ENCODE measurements around the gene SPATA16.
"Not testable (repeated sequence)": the region's sequence is repeated elsewhere in the genome, so short reads cannot be mapped to it uniquely, and the experiment has no call there.

Gene SPATA16

DNA sequence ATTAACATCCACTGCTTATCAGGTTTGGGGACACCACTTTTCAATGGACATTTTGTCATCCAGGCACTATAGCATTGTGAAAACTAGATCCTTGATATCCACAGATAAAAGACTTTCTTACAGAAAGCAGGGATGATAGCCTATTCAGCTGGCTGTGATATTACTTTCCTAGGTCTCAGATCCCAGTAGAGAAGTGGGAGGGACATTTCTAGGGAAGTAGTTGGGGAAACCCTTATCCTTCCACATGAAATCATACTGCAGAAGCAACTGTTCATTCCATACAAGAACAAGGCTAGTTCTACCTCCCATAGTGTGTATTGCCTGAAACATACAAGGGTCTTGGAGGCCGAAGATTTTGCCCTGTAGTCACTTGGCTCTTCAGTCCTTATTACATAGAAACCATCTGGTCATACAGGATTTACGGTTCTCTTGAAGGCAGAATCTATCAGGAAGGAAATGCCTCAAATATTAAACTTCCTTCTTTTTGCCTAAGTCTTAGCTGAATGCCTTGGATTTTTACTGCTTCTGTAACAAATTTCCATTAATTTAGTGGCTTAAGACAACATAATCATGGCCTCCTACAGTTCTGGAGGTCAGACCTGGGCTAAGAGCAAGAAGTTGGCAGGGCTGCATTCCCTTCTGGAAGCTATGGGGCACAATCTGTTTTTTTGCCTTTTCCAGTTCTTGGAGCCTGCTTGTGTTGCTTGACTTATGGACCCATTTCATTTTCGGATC, 271.1 kb downstream of the SPATA16 start:
- DNase-seq: no peak

DNA sequence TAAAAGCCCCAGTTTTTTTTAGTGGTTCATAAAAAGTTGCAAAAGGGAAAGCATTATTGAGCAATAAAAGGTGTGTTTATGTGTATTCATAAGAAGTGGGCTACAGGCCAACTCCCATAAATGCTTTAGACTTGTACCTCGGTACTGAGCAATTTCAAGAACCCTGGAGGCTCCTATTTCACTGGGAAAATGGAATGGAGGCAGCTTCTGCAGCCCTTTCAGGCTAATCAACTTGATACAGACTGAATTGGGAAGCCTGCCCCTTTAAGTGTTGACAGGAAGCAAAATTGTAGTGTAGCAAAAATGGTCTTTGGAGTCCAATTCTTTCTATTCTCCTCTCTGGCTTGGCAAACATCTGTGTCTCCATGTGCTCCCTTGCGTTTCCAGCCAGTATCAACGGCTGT, 271.7 kb downstream of the SPATA16 start:
- no peak for DNase-seq

DNA sequence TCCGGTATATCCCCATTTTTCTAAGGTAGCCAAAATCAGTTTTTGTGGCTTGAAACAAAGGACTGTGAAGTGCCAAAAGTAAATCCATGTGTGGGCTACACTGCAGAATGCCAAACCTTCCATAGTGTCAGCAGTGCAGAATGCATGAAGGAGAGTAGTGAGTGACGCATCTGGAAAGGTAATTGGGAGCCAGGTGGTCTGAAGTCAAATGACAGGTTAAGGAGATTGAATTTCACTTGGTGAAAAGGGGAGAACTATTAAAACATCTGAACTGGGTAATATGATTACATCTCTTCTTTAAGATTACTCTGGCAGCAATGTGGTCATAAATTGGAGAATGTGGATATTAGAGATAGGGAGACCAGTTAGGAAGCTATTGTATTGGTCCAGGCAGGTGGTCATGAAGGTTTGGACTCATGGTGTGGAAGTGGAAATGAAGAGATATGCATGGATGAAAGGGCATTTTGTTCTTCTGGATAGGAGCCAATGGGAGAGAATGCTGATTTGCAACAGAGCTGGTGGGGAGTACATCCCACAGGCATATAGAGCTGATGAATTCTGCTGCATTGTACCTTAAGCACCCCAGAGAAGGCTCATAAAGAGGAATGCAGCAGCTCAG, 272.3 kb downstream of the SPATA16 start:
- no peak for DNase-seq

DNA sequence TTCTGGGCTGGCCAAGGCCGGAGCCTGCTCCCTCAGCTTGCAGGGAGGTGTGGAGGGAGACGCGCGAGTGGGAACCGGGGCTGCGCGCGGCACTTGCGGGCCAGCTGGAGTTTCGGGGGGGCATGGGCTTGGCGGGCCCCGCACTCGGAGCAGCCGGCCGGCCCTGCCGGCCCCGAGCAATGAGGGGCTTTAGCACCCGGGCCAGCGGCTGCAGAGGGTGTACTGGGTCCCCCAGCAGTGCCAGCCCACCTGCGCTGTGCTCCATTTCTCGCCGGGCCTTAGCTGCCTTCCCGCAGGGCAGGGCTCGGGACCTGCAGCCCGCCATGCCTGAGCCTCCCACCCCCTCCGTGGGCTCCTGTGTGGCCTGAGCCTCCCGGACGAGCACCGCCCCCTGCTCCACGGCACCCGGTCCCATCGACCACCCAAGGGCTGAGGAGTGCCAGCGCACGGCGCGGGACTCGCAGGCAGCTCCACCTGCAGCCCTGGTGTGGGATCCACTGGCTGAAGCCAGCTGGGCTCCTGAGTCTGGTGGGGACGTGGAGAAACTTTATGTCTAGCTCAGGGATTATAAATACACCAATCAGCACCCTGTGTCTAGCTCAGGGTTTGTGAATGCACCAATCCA, 274.2 kb downstream of the SPATA16 start:
- DNase-seq: not testable (repeated sequence)

DNA sequence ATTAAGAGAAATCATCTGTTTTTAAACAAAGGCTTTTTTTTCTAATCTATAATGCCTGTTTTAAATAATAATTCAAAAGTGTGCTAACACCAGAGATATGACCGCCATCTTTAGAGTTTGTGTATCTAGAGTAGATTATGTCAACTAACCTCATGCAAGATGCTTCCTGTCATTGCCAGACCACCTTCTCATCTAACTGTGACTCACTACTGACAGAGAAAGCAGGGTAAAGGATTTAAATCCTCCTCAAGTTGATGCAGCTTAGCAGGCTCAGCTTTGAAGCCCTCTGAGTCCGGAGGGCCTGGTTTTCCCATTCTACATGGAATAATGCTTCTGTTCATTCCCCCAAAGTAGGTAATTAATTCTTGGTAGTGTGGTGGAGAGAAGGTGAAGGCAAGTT, 282.0 kb downstream of the SPATA16 start:
- no peak for DNase-seq

DNA sequence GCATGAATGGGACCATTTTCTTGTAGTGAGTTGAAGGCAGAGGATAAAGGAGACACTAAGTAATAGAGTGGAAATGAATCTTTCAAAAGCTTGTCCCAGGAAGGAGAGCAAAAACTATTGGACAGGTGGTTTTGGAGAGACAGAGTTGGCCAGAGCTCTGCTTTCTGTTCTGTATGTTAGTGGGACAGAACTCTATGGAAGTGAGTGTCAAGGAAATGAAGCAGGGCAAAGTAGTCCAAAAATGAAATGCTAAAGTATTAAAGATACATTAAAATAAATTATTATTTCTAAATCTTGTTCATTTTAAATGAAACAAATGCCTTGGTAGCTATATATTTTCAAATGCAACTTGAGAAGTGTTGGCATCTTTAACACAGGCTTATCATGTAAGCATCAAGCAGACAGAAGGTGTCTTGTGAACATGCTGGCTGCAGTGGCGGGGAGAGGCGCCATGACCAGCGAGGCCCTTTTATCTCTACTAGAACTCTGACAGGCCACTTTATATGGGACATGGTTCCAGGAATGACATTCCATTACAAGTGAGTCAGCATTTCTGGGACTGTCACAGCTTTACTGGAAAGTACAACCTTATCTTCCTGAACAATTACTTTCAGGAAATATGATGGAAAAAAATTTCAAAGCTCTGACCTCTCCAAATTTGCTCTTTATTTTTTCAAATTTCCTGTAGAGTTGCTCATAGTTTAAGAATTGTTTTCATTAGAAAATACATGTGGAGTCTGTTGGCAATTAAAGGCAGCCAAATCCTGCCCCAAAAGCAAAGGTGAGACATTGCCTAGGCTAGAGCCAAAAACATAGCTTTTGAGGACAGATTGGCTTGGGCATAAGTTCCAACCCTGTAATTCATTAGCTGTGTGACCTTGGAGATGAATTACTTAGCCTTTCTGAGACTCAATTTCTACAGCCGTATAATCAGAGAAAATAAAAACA, 284.0 kb downstream of the SPATA16 start:
- DNase-seq: no peak

DNA sequence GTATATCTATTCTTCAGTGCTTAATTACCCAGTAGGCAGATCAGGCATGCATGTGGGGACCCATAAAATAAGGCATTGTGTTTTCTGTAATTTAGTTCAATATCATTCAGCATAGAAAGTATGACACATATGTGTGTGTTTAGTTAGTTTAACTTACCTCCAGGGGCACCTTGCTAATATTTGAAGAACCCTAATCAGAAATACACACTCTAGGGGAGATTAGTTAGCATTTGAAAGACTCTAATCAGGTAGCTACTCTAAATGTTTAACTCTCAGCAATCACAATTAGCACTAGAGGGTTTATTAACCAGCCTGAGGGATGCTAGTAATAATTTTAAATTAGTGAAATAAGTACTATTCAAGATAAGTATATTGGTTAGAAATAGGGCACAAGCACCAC, 286.0 kb downstream of the SPATA16 start:
- no peak for DNase-seq

DNA sequence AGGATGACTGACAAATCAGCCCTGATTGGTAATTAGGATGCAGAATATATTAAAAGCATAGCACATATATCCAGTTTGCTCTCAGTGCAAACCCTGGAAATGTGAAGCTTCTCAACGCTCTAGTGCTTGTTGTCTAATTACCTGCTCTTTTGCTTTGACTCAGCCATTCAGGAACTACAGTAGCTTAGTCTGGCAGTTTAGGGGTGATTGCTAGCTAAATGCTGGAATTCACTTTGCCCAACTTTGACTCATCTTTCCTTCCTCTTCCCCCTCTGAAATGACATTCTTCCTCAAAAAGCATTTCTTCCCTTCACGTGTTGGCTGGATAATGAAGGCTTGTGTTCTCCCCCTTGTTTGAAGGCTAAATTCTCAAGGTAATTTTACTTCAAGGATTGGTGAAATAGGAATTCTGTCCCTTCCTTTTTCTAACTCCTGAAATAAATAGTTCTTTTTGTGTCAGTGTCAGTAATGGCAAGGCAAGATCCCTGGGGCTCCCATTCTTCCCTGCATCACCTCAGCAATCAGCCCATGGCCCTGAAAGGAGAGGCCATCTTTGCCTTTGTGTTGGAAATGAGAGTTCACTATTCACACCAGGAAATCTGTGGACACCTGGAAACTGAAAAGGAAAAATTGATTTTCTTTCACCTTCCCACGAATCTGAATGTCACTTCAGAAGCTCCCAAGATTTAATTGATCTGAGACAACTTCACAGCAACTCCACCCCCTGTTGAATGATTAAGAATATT, 286.9 kb downstream of the SPATA16 start:
- no peak for DNase-seq

DNA sequence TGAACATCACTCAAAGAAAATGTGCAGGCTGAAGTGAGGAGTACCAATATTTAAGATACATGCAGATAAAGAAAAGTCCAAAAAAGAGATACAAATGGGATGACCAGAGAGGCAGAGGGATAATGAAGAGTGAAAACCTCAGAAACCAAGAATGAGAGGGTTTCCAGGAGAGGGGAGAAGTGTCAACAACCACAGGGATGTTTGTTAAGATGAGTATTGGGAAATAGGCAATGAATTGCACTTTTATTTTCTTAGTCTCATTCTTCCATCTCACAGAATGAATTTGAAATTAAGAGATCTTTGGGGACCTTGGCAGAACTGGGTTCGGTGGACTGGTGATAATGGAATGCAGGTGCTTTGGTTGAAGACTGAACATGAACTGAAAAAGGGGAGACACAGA, 288.0 kb downstream of the SPATA16 start:
- no peak for DNase-seq

DNA sequence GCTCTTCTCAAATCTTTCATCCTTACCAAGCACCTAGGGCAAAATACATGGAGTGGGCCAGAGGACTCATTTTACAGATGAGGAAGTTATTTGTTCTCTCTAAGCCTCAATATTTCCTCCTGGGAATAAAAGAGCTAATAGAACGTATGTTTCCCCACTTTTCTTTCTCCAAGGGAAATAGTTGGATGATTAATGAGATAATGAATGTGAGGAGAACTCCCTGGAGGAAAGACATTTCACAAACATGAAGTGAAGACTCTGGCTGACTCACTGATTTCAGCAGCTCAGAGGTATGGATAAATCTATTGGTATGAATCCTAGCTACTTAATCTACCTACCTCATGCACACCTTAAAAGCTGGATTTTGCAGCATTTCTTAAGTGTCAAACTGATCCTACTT, 292.1 kb downstream of the SPATA16 start:
- no peak for DNase-seq

DNA sequence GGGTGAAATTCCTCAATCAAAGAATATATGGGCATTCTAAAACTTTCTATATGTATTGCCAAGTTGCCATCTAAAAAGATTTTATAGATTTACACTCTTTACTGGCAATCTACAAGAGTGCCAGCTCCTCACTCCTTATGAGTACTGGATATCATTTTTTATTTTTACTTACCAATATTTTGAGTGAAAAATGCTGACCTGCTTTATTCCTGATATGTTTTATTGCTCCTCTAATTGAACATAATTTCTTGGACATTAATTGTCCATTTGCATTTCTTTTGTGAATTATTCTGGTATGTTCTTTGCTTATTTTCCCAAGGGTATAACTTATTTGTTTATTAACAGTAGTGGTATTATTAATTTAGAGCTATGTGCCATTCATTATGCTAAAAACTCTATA, 293.7 kb downstream of the SPATA16 start:
- no peak for DNase-seq

DNA sequence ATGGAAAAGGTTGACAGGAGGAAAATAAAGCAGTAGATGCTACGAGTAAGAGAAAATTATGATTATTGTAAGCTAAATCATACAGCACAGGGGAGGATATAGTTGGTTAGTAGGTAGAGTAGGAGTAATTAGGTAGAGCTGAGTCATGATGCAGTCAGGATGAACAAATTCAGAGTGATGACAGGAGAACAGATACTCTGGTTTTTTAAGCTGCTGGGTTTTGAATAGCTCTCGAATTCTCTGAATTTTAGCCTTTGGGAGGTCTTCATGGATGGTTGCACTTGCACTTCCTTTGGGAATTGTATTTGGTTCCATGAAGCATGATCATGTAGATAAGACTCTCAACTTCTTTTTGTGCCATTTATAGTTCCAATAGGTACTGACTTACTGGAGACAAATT, 294.3 kb downstream of the SPATA16 start:
- no peak for DNase-seq

DNA sequence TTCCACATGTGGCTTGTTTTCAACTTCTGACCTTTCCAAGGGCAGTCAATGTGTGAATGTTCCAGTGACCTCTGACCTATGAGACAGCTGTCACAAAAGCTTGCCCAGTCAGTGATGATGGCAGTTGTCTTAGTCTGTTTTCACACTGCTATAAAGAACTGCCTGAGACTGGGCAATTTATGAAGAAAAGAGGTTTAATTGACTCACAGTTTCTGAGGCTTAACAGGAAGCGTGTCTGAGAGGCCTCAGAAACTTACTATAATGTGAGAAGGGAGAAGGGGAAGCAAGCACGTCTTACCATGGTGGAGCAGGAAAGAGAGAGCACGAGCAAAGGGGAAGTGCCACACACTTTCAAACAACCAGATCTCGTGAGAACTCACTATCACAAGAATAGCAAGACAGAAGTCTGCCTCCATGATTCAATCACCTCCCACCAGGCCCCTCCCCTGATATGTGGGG, 294.9 kb downstream of the SPATA16 start:
- no peak for DNase-seq

DNA sequence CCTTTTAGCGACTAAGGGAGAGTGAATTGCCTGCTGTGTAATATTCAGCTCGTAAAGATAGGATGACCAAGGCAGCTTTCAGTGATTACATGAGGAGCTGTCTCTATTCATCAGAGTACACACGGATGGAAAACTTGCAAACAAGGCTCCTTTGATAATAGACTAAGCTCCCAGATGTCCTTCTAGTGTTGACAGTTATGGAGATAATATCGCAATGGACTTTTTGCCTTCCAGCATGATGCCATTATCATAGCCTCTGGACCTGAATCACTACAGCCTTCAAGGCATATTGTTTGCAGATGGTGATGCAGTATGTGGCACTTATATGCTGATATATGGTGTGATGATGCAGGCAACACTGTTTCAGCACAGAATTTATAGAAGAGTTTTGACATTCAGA, 296.6 kb downstream of the SPATA16 start:
- no peak for DNase-seq

DNA sequence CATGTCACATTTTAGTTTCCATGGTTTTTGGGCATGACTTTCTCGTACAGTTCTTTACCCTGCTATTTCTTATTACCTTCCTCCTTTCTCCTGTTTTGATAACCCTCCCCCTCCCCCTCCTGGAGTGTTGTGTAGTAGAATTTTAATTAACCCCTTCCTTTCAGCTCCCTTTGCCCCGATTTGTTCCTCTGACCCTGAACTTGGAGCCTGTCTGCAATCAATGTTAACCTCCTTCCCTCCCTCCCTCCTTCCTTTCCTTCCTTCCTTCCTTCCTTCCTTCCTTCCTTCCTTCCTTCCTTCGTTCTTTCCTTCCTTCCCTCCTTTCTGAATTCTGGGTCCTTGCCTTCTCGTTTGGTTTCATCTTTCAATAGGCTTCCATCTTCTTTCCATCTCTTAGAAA, 300.1 kb downstream of the SPATA16 start:
- DNase-seq: no peak

DNA sequence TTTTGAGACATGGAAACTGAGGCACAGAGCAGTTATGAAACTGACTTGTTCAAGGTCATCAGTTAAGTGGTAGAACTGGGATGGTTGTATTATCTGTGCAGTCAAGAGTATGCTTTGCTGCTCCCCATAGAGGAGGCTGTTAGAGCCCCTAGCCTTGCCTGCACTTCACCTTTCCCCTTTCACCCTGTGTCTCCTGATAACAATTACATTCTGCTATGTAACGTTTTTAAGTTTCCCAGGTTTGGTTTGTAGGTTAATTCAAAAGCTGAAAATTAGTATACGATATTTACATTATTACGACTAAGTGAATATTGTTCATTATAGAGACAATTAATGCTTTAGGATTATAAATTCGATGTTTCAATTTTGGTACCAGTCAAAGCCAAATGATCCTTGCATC, 300.6 kb downstream of the SPATA16 start:
- no peak for DNase-seq

DNA sequence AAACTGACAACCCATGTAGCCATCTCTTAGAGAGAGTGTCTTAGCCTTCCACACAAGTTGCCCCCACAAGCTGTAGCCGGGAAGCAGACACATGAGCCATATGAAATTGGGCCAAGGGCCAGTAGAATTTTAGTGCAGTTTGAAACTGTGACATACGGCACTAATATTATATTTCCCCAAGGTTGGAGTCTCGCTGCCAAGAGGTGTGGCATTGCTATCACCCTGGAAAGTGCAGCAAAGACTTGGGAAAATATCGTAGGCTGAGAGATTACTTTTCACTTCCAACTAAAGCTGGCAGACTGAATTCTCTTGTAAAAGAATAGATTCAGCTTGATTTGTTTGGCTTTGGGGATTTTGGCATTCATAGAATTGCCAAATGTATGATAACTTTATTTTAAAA, 301.4 kb downstream of the SPATA16 start:
- no peak for DNase-seq

All from NCI-H1694 (cell line).